Esophagus mucosa (tissue), 1 donor: Measurements from ENCODE around the gene CACNA1D. TPM values are rescaled to one million over a fixed set of nuclear protein-coding genes. Genes with fewer than 3 reads are reported as not detected.

ENCODE experiments used
- ATAC-seq: fragments of 200-7000 bp; cut with Tn5 transposase; one replicate; pipeline ENCODE4 v1.9.1; 2020
- total RNA-seq: library from RNA; stranded (reverse); gene quantifications from one replicate; pipeline ENCODE4 v1.2.4, GENCODE V29; 2023
- donor health status: DM: yes; HTN: yes; CAD: no.

The CACNA1D gene
- total RNA-seq, 1 donor from 2014 or later, result 0.52 TPM

DNA sequence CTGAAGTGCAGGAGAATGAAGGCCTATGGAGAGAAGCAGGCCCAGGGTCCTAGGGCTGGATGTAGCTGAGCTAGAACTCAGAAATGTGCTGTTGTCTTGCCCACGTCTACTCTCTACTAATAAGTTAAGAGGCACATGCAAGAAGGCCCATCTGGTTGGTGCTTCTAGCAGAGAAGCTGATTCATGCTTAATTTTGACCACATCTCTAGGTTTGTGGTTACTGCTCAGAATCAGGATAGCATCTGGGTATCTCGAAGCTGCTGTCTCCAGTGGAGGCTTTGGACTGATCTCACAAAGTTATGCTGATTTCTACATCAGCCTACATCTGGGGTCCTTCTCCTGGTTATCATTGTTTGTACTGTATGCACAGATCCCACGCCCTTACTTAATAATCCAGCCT lies 87.3 kb downstream of the CACNA1D start:
- no peak for ATAC-seq

DNA sequence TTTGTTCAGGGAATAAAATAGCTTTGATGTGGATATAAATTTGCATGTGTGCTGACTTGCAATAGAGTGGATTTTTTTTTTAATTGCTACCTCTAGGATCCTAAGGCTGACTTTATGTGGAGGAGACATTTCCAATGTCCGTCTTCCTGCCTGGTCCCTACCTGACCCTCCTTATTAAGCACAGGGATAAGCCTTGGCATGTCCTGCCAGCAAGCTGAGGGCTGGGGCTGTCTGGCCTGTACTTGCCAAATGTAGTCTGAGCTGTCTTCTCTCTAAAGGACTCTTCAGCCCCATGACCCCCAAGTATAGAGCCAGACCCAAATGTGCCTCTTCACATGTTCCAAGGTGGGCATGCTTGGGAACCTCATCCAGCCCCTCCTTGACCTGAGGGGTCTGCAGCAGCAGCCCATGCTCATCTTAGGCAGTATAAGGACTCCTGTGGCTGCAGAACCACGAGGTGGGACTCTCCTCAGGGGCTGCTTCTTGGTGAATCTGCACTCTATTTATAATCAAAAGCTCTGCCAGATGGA lies 88.8 kb downstream of the CACNA1D start:
- ATAC-seq, result peak; percentile 23

DNA sequence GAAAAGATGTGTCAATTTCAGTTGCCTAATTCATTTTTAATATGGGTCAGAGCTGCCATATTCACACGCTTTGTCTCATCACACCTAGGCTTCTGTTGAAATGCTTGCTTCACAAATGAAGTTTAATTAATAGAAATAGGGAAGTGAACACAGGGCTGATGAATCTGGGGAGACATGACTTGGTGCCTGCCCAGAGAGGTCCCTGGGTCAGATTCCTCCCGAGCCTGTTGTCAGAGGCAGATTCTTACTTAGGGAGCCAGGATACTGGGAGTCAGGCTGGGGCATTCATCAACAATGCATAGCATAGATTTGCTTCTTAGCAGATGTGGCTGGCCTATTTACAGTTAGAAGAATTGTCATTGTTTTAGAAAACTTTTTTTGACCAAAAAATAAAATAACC lies 90.6 kb downstream of the CACNA1D start:
- ATAC-seq, result no peak

DNA sequence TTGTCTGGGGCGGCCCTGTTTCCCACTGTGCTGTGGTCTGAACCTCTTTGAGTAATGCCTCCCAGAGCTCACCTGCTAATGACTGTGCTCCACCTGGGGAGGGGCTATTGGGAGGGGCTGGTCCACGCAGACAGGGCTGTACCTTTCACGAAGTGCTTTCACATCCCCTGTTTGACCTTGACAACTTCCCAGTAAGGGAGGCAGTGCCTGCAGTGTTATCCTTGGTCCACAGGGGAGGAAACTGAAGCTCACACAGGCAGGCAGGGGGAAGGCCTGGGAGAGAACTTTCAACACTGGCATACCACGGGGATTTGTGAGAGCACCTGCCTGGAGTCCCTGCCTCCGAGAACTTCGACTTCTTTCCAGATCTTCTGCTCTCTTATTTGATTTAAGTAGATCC lies 91.2 kb downstream of the CACNA1D start:
- no peak for ATAC-seq

DNA sequence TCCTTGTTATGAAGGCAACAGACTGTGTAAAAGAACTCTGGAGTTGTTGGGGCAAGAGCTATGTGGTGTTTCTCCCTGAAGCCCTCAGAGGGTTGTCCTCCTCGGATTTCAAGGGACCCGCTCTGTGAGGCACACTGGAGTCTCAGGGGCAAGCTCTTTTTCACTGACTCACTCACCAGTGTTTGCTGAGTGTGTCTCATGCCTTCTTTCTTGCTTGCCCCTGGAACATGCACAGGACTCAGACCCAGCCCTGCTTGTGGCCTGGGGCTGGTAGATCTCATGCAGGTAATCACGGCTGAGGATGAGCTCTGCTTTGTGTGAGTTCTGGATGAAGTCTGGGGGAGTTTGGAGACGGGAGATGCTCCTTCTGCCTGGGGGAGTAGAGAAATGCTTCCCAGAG lies 93.7 kb downstream of the CACNA1D start:
- ATAC-seq, result no peak

DNA sequence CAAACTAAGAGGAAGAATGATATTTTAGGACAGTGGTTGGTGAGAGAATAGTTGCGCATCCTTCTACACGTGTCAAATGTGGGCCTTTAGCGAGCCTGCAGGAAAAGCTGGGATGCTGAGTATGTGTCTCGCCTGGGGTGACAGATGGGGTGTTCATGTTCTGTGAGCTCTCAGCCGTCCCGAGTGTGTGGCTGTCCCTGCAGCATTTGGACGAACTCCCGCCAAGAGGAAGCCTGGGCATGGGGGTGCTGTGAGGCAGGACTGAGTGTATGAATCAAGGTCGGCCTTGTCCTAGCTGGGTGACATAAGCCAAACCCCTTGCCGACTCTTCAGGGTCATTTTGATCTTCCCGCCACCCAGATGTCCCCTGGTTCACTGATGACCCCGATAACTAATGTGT lies 94.8 kb downstream of the CACNA1D start:
- no peak for ATAC-seq

DNA sequence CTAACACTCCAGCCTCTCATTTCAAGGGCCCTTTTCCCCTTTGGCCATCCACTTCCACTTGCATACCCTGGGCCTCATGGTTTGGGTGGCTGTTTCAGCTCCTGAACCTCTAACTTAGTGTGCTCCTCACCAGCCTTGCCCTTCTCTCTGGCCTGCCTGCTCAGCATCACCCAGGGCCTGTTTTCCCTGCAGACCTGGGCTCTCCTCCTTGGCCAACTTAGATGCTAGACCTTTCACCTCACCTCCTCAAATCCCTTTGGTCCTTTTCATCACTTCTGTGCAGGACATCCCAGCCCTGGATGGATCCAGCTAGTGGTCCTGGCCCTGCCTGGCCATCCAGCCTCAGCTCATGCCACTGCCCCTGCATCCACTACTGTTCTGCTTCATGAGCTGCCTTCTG lies 95.4 kb downstream of the CACNA1D start:
- ATAC-seq, result no peak

DNA sequence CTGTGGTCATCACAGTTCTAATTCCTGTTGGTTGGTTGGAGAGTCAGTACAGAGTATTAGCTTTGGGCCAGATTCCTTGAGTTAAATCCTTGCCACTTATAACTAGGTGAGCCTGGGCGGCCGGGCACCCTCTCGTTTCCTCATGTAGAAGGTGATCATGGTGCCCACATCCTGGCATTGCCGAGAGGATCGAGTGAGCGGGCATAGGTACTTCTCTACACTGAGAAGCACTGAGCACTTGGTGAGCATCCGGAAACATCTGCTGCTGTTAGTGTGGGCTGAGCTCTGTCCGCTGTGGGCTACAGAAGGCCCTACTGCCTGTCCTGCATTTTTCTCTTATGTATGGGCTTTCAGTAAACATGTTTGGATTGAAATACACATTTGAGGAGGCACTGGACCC lies 96.2 kb downstream of the CACNA1D start:
- no peak for ATAC-seq

DNA sequence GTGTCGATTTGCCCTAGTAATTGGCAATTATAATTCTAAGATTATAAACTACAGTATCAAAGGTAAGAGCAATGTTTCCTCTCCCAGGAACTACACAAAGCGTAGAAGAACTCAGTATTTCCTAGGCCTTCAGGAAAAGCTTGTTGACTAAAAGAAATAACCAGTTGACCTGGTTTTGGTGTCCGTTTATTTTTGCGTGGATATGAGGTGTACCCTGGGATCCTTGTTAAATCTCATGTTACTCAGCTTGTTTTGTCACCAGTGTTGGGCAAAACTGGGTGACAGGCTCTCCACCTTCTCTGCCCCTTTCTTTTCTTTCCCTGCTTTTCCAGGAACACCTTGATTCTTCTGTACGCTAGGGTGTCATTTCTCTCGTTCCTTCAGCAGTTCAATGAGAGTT lies 97.2 kb downstream of the CACNA1D start:
- ATAC-seq, result peak; percentile 58

DNA sequence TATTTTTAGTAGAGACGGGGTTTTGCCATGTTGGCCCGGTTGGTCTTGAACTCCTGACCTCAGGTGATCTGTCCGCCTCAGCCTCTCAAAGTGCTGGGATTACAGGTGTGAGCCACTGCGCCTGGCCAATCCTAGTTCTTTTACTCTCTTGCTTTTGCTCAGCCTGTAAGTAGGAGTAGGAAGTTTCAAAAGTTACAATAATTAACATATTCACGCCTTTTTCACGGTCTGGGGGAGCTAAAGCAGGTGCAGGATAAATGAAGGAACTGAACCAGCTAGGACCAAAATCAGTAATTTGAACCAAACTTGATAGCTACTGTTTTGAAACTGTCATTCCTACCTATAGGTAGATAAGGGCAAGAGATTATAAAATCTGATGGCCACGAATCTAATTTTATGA lies 98.5 kb downstream of the CACNA1D start:
- no peak for ATAC-seq

DNA sequence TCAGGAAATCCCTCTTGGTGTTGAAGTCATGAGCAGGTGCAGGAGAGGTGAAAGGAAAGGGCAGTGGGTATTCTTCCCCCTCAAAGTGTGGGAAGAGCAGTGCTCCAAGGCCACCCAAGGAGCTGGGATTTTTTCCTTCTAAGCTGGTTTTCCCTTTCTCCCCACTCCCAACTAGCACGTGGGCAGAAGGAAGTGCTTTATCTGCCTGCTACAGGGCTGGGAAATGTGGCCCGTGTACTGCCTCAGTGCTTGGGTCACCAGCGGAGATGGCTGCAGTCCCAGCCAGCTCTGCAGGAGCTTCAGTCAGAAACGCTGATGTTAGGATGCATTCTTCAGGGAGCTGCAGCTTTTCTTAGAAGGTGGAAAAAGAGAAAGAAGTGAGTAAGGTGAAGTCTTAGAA lies 99.2 kb downstream of the CACNA1D start:
- no peak for ATAC-seq

DNA sequence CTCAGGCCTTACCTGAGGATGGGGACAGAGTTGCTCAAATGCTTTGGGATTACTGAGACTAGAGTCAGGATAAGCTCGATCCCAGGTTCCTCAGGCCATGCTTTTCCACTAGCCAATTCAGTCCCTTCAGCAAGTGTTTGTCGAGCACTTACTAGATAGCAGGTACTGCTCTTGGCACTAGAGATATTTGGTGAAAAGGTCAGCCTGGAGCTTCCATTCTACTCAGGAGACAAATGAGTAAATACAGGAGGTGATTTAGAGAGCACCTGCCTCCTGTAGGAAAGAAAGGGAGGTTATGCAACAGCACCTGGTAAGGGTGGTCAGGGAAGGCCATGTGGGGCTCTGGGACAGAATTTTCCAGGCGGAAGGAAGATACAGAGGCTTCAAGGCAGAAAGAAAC lies 99.9 kb downstream of the CACNA1D start:
- no peak for ATAC-seq

DNA sequence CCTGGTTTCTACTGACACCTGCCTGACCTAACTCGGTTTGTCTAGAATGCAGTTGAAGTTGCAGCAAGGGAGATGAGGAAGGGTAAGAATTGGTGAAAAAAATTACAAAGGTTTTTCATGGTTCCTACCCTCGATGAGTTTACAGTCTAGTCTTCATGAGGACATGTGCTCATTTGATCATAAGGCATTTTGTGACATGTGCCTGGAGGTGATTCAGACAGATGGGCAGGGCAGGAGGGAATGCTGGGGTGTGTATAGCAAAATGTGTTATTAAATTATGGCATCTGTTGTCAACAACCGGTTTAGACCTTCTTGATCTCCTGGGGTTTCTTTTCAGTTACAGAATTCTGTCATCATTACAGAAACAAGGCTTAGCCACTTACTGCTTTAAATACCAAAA lies 101.2 kb downstream of the CACNA1D start:
- ATAC-seq, result peak; percentile 55

DNA sequence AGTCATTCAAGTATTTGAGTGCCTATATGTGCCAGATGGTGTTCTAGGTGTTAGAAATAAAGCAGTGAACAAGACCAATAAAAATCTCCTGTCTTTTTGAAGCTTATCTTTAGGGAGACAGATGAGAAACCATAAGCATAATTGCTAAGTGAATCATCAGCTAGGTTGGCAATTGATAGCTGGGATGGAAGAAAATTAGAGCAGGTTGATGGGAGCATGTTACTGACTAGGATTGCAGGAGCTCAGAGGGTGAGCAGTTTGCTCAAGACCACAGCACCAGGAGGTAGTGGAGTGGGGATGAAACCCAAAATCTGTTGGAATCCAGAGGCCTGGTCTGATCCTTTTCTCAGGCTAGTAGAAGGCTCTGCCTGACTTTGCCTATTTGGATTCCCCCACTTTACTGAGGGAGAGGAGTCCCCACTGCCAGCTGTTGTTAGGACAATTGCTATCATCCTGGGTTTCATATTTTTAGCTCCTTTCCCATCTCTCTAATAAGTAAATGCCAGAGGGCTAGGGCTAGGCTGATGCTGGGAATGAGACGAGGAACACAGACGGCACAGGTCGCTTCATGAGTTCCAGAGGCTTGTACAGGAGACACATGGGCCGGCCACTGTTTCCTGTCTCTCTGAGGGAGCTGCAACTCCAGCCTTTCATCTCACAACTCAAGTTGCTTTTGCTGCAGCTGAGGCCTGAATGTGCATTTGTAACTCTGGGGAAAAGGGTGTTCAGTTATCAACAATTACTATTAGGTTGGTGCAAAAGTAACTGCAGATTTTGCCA lies 102.9 kb downstream of the CACNA1D start:
- ATAC-seq, result no peak

DNA sequence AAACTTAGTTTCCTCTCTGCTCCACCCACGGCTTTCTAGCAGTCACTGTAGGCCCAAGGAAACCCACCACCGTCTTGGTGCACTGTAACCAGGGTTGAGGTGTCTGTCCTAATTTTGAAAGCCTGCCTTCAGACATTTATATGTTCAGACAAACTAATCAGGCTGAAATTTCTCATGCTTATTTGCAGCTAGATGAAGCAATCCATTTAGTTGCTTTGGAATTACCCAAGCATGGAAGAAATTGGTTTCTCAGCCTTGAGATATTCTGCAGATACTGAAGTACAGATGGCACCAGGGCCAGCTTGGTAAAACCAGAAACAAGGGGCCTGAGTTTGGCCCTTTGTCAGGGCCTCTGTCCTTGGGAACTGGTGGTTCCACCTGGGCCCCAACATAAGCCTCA lies 105.4 kb downstream of the CACNA1D start:
- no peak for ATAC-seq

DNA sequence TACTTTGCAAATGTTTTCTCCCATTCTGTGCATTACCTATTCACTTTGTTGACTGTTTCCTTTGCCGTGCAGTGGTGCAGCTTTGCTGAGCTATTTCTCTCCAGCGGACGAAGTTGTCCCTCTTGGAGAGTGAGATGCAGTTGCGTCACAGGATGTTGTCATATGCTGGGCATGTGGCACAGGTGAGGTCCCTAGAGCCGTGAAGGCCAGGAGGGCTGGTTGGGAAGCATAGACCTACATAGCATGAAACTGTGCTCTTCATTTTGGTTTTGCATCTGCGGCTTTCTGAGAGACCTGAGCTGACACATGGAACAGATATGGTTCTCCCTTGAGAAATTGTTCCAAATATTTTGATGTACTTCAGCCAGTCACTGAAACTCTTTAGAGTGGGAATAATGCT lies 108.5 kb downstream of the CACNA1D start:
- no peak for ATAC-seq

DNA sequence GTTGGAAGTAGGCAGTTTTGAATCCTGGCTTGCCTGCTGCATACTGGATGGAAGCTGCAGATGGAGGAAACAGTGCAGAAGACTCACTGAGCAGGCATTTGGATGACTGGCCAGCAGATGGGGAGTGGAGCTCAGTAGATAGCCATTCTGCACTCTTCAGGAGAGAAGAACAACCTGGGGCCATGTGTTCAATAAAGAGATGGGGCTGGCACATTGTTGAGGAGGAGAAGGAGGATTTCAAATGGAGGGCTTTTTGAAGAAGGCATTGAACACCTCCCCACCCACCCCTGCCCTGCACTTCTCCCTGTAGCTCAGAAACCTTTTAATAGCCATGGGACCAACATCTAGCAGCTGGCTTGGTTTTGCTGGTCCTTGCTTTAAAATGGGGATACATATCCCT lies 109.8 kb downstream of the CACNA1D start:
- no peak for ATAC-seq

DNA sequence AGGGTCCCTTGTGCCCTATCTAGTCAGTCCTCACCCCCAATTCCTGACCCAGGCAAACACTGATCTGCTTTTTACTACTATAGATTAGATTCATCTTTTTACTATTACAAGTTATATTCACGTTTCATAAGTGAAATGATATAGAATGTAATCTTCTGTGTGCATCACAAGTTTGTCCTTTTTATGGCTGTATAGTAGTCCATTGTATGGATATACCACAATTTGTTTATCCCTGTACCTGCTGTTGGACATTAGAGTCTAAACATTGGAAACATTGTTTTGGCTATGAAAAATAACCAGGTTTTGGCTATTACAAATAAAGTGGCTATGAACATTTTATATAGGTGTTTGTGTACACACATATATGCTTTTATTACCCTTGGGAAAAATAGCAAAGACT lies 112.4 kb downstream of the CACNA1D start:
- no peak for ATAC-seq

DNA sequence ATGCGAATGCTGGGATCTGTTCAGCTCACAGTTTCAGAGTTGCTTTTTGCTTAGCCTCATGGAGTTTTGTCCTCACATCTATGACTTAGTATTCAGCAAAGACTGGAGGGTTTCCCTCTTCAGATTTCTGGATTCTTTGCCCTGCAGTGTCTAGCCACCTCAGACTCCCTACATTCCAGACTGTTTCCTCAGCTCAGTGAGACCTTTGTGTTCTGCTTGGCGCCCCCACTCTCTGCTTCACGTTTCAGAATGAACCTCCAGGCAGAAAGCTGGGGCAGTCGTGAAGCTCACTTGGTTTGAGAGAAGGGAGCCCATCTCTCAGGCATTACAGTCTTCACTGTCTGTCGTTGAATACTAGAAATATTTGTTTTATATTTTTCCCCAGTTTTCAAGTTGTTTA lies 118.1 kb downstream of the CACNA1D start:
- ATAC-seq, result no peak

DNA sequence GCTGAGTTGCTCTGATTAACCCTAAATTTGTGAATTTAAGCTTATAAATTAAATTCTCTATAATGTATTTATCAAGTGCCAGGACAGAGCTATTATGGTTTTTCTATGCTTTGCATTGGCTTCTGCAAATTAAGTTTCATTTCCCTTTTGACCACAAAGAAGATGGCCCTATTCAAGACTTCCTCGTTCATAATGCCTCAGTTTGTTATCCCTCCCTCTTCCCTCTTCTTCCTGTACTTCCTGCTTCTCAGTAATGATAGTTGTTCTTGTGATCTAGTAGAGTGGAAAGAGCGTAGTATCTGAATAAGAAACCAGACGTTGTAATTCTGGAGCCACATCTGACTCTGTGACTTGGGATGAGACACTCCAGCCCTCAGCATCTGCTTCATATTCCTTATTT lies 118.7 kb downstream of the CACNA1D start:
- no peak for ATAC-seq

DNA sequence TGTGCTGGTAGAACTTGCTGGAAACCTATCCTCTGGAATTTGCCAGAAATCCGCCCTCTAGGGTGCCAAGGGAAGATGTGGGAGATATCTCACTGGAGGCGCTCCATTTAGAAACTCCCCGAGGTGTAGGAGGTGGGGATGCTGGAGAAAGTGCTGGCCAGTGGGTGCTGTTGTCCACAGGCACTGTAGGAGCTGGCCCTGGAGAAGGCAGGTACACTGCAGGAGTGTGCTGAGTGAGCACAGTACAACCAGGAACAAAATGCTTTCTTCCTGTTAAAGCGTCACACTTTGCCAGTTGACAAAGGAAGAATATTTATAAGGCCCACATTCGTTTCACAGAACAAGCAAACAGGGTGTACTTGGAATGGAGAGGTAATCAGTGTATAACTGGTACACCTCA lies 119.9 kb downstream of the CACNA1D start:
- peak; percentile 20 for ATAC-seq

DNA sequence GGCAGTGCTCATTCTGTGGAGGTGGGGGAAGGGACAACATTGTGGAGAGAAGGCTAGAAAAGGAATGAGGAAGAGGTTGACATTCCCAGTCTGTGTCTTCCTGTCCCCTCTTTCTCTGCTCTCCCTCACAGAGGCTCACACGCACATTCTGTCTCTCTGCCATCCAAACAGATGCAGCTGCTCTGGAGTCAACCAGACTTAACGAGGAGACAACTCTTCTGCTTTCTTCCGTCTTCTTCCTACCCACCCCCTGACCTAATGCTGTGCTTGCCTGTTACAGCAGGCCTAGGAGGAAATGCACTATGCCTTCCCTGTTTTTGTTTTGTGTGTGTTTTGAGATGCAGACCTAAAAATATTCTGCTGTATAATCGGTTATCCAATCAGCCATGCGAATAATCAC lies 121.9 kb downstream of the CACNA1D start:
- no peak for ATAC-seq

DNA sequence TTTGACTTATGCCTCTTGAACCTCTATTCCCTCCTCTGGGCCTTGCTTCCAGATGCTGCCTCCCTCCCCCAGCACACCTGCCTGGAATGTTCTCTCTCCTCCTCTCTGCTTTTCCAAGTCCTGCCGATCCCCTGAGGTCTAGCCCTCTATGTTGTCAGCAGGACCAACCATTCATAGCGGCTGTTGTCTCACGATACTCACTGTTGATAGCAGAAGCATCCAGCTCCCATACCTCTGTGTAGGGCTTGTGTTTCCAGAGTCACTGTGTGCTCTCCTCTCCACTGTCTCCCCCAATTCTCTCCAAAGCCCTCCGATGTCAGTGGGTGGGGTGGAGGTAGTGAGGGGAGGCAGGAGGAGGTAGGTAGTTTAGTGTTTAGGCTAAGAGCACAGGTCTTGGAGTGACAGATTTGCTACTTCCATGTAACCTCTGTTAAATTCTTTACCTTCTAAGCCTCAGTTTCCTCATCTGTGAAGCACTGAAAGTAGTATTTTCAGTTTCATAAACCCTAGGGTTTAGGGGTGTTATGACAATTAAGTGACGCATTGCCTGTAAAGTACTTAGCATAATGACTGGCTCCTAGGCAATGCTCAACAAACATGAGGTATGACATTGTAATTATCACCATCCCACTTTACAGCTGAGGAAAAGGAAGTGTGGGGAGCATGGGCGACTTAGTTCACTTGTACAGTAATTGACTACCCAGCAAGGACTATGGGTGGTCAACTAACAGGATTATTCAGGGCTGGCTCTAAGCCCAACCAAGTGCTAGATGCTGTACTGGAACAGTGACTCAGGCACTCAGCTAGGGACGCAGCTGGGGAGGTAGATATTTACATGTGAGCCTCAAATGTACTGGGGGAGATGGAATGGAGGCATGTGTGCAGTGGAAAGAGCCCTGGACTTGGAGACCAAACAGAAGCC lies 122.8 kb downstream of the CACNA1D start:
- ATAC-seq, result no peak
